Measurements from ENCODE around the gene CTNS.

Gene CTNS

DNA sequence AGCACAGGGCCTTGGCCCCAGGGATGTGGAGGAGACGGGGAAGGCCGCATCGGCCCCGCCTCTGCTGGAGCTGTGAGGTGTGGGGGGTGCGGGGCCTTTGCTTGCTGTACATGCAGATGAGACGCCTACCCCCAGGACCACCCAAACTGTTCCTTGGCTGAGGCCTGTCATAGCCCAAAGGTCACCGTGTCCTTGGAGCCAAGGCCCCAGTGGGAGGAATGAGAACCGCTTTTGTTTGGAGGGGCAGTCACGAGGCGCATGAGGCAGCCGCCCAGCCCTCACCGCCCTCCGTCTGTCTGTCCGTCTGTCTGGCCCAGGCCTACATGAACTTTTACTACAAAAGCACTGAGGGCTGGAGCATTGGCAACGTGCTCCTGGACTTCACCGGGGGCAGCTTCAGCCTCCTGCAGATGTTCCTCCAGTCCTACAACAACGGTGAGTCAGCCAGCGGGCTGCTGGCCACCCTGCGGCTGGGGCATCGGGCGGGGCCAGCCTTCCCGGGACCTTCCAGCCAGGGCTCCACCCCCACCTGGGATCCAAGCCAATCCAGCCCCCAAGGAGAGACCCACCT is 23.1 kb downstream of the CTNS start:
- no peak for DNase-seq

DNA sequence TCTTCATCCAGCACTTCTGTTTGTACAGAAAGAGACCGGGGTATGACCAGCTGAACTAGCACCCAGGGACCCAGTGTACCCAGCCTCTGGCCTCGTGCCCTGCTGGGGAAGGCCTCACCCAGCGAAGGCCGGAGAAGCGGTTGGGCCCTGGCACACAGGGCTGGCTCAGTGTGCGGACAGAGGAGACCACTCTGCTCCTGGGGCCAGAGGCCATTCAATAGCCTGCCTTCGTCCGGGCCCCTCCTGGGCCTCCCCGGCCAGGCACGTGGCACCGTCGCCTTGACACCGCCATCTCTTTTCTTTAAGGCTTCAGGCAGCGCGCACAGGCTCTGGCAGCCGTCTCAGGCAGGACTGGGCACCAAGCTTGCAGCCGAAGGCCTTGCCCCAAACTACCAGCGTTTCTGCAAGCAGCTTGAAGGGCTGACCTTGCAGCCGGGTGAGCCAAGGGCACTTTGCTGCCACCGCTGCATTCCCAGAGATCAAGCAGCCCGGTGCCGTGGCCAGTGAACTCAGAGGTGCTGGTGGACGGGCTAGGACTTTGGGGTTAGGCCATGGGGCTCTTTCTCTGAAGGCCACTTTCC is 23.8 kb downstream of the CTNS start:
- DNase-seq = no peak

DNA sequence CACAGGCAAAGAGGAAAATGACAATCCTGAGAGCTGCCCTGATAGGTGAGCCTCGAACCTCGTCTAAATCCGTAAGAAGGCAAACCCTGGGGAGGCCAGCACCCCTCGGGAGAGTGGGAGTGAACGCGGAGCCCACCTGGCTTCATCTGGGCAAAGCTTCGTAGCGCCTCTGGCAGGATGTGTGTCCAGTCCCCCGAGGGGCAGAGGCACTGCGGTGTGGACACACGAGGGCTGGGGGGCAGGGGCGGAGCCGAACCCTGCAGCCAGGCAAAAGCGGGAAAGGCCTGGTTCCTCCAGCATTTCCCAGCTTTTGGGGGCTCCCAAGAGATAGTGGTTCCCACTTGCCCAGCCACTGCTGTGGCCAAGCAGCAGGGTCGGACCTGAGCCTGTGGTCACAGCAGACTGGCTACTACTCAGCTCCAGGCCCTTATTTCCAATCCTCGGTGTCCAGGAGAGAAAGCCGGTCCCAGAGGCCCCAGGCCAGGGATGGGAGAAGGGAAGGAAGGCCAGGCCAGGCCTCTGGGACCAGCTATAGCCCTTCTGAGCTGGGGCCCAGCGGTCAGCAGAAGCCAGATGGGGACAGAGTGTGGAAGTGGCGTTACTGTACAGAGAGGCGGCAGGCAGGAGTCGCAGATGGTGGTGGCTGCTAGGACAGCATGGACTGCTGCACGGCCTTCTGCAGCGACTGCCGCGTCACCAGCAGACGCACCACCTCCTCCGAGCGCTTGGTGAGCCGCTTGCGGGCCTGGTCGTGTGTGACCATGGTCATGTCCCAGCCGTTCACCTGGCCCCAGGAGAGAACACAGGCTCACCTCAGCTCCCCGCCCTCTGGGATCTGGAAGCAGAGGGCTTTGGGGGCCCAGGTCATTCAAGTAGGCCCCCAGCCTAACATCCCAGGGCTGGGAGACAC is 26.8 kb downstream of the CTNS start:
- DNase-seq = no peak

DNA sequence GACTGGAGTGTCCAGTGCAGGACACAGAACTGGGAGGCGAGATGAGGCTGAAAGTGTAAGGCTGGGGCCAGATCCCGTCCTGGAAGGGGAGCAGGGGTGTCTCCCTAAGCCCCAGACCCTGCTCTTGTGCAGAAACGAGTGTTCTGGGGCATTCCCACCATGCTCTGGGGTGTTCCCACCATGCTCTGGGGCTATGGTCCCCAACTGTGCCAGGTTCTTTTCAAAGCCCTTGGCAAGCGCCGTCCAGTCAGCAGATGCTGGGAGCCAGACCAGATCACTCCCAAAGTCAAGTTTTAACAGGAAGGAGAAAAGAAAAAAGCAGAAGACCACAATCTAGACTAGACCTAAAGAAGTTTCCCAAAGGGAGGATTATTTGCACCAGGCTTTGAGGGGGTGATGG is 29.3 kb downstream of the CTNS start:
- no peak for DNase-seq

DNA sequence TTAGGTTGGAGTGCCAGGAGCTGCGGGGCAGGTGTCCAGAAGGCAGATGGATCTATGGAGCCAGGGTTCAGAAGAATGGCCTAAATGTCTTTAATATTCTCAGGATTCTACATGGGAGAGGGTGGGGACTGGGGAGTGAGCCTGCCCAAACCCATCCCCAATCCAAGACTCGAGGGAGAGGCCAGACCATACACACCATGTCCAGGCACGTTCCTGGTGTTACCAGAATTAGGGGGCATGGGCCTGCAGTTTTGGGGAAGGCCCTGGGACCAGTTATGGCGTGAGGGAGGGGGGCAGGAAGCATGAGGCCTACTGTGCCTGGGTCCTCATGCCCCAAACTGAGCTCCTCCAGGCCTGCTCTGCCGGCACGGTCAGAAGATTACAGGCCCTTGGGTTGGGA is 30.0 kb downstream of the CTNS start:
- DNase-seq = no peak

DNA sequence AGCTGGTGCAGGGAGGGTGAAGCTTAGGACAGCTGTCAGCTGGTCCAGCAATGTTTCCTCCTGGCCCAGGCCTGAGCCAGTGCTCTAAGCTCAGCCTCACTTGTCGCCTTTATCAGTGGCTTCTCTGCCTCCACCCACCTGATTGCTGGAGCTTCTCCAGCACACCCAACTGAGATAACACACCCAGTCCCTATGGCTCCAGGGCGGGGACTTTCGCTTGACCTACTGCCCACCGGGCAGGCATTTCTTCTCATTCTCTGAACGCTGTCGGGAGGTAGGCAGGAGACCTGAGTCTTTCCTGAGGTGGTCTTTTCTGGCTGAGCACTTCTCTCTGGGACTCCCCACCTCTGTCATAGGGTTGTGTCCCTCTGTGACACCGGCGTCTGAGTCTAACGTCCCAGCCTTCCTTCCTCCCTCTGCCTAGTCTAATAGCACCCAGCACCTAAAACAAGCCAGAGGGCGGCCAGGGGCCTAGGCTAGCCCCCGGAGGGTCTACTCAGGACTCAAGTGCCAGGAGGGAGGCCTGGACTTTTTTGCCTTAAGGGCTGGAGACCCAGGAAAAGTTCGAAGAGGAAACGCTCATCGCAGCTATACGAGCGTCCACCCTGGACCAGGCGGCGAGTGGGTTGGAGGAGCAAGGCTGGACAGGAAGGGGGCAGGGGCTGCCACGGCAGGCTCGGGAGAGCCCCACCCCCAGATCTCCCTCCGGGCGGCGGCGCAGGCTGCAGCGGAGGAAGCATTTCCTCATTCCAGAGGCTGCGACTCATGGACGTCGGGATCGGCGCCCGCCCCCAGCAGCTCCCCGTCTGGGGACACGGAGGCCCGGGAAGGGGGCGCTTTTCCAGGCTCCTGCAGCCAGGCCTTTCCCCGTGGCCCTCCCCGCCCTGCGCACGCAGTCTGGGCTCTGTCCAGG is 31.1 kb downstream of the CTNS start:
- DNase-seq = no peak

DNA sequence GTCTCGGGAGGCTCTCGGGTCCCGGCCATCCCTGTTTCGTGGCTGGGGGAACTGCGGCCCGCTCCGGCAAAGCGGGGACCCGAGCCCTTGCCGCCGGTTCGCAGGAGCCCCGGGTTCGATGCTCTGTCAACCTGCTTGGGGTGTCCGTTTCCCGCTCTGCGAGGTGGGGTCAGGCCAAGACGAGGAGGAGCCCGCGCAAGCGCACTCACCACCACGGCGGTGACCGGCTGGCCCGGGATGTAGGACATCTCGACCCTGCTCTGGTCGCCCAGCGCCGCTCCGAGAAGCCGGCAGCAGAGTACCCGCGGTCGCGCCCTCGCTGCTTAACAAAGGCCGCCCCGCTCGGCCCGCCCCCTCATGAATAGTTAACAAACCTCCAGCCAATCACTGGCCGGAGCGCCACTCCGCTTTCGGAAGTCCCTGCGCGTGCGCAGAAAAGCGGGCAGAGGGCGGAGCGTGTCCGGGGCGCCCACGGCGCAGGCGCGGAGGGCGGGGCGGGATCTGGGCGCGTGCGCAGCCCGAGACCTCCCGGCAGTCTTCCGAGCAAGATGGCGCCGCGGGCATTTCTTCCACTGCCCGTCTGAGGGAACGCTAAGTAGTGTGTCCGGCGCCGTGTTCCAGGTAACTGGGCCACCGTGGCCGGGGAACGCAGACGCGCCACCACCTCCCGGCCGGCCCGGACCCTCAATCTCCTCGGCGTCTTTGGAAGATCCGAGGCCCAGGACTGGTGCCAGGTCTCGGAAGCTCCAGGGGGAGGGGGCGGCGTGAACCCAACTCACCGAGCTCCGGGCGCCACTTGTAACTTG is 31.9 kb downstream of the CTNS start, which contains the start of the genes EMC6 and TAX1BP3:
Gene EMC6 (plus strand): TSS at position 534 of the 806 bp plus-strand sequence. CDS start 335 bp downstream, outside the sequence.
Gene TAX1BP3 (minus strand): TSS at position 300 of the 806 bp plus-strand sequence. CDS start 52 bp downstream, at position 248.
- DNase-seq = peak; percentile 94

DNA sequence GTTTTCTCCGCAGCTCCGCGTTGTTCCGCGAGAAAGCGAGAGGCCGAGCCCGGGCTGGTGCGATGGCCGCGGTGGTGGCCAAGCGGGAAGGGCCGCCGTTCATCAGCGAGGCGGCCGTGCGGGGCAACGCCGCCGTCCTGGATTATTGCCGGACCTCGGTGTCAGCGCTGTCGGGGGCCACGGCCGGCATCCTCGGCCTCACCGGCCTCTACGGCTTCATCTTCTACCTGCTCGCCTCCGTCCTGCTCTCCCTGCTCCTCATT is 32.5 kb downstream of the CTNS start:
- DNase-seq = no peak

DNA sequence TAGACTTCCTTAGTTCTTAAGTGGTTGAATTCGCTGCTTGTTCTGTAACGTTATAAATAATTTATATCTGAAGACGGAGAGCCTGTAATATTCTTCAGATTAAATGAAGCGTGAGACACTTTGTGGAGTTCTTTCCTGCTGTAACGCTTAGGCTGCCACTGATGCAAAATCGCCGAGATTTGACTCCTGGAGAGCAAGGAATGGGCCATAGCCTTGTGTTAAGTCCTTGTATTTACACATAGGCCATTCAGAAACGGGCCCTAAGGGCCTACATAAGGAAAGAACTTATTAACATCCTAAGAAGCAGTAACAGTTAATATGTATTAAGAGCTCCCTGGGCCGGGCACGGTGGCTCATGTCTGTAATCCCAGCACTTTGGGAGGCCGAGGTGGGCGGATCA is 33.0 kb downstream of the CTNS start:
- DNase-seq = no peak

DNA sequence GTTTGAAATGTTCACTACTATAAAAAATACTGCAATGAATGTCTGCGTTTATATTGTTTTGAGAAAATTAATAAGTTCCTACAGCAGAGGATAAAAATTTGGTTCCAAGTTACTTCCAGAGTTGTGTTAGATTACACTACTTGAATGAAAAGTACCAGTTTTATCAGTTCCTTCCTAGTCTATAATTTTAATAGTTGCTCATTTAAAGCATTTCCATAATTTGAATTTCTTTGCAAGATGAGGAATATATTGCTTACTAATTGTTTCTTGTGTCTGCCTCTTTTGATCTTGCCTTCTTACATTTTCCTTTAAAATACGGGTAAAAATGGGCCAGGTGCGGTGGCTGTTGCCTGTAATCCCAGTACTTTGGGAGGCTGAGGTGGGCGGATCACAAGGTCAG is 36.0 kb downstream of the CTNS start:
- DNase-seq = no peak

DNA sequence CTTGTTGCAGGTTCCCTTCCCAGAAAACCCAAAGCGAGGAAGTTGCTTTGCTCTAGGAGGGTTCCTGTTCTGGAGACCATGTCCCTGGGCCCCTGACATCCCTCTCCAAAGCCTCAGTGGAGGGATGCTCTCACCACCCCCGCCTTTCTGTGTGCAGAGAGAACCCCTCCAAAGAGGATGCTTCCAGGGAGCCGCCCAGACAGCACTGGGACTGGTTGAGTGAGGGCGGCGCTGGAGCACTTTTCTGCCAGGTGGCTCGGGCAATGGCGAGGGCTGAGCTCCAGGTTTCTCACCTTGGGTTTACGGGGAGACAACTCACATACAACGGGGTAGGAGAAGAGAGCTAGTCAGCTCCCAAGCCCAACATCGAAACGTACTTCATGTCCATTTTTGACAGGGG is 39.3 kb downstream of the CTNS start:
- no peak for DNase-seq

DNA sequence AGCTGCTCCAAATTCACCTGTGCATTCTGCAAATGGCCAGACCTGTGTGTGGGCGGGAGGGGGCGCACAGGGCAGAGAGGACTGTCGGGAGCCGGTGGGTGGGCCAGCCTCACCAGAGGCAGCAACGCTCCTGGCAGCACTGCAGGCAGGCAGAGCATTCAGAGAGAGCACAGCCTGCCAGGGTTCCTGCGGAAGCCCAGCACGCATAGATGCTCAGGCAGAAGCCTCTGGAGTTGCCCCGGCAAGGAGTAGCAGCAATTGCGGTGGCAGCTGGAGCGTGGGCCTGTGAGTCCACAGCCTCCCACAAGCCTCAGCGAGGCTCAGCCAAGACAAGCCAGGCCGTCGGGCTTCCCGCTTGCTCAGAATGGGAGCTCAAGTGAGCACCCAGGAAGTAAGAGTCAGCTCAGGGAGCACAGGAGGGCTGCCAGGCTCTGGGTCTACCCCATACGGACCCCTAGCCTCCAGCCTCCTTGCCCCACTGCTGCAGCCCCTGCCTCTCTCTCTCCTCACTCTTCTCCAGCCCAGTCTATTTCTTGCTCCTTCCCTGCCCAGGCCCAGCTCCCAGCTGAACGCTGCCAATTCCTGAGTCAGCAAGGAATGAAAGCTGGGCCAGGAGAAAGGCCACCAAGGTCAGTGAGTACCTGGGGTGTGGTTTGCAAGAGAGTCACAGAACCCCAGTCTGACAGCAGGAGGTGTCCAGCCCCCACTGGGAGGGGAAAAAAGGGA is 41.7 kb downstream of the CTNS start:
- no peak for DNase-seq

DNA sequence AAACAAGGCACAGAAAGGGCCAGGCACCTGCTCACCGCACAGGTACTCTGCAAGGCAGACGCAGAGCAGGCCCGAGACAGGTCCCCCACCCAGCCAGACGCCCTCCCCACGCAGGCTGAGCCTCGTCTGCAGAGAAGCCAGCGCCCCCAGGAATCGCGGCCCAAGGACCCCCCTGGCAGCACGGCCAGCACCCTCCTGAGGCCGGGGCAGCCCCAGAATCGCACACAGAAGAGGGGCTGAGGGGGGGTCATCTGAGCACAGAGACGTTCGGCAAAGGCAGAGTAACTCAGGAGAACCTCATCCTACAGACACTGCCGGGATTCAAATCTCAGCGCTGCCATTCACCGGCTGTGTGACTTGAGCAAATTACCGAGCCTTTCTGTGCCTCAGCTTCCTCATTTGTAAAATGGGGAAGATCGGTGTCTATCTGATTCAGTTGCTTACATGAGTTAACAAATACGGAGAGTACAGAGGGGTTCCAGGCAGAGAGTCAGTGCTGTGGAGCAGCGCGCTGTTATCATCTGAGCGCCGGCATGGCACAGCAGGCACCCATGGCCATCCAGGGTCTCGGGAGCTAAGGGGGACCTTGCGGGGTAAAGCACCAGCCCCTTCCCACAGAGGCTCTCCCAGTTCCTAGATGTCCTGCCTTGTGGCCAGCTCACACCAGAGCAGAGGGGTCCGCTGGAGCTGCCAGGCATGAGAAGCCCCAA is 42.4 kb downstream of the CTNS start:
- DNase-seq = no peak

DNA sequence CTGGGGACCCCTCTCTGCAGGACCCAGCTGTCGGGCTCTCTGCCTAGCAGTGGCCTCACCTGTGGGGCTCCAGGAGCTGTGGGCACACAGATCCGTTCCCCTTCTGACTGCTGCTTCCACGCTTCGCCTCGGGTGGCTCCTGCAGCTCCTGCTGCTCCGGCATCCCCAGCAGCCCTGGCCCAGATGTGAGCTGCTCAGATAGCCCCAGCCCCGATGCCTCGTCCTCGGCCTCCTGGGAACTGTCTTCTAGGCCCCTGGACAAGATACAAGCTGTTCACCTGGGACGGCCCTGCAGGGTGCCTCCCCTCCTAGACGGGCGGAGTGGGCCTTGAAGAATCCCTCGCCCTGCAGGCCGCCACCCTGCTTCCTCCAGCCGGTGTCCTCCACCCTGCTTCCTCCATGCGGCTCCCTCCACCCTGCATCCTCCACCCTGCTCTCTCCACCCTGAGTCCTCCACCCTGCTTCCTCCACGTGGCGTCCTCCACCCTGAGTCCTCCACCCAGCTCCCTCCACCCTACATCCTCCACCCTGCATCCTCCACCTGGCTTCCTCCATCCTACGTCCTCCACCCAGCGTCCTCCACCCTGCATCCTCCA is 43.1 kb downstream of the CTNS start:
- no peak for DNase-seq

DNA sequence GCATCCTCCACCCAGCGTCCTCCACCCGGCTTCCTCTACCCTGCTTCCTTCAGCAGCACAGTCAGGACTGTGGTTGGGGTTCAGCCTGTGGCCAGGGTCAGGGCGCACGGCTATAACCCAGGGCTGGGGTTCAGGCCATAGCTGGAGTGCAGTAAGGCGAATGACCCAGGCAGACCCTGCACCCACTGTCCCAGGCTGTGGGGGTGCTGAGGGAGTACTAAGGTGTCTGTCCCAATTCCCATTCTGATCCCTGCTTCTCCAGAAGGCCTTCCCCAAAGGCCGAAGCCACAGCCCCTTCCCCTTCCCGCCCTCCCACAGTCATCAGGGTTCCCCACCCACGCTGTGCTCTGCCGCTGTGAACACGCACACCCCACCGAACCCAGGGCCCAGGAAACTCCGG is 44.5 kb downstream of the CTNS start:
- no peak for DNase-seq

DNA sequence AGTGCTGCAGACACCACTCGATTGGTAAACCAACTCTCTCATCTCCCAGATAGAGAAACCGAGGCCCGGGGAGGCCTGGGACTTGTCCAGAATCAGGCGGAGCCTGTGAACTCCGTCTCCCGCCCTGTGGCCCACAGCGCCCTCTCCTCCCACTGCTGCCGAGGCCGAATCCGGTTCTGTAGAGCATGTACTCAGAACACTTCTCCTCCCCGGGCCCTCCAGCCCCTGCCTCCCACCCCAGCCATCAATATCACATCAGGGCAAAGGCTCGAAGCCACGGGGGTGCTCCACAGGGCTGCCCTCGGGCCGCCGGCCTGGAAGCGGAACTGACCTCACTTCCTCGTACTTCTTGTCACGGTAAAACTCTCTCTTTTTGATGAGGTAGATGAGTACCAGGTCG is 45.0 kb downstream of the CTNS start:
- no peak for DNase-seq

DNA sequence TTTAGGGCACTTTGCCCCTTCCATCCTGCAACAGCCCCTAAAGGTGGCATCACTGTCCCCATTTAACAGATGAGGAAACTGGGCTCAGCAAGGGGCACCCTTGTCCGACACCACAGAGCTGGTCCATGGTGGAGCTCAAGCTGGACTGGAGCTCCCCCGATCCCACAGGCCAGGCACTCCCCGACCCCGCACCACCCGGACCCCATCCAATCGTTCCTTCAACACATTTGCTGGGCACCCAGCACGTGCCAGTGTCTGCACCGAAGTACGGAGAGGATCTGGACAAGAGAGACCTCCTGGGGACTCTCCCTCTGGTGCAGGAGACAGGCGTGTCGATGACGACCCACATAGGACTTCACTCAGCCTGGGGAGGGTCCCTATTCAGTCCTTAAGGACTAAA is 45.5 kb downstream of the CTNS start:
- no peak for DNase-seq

DNA sequence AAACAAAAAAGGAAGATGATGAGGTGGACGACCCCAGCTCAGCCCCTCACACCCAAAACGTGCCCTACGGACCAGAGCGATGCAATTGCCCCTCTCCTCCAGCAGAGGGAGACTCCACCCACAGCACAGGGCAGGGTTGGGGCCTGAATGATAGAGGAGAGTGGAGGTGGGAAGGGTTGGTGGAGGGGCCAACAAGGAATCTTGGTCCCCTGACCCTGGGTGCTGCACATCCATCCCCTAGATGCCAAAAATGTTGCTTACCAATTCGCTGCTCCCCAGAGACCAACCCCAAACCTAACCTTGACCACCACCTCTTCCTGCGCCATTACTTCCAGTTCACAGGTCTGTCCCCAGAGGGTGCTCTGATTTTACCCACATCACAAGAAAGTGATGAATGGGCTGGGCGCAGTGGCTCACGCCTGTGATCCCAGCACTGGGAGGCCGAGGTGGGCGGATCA is 46.5 kb downstream of the CTNS start:
- peak; percentile 25 for DNase-seq

DNA sequence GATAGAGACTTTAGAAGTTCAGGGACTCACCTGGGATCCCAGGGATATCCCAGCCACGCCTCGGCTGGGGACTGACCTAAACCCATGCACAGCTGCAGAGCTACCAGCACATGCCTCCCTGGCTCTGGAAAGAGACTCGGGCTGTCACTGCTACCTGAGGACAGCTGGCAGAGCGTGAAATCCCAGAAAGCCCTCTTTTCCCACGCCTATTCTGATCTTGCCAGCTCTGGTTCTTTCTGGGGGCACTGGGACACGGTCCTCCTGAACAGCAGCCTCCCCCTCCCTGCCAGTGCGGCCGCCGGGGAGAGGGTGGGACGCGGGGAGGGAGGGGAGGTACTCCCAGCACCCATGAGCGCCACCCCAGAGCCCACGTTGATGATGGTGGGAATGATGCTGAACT is 48.6 kb downstream of the CTNS start:
- no peak for DNase-seq

DNA sequence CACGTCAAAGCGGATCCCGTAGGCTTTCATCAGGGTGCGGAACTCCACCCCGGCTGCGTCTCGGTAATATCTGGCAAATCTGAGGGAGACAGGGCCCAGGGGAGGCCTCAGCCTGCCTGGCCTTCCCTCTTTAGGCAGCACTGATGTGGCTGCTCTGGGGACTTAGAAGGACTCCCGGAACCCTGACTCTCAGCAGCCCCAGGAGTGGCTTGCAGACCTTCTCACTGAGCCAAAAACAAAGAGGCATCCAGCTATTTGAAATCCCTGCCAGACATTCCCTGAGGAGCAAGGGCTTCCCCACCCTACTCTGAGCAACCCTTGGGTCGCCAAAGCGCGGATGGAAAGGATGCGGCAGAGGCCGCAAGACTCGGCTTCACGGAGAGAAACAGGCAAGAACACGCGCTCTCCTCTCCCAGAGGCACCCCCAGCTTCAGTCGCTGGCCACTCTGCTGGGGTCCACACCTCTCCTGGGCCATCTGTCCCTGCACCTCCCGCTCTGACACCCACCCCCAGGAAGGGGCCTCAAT is 51.5 kb downstream of the CTNS start:
- no peak for DNase-seq

Data from stimulated activated naive CD4-positive, alpha-beta T cell treated with Interleukin-2 at 50 U/mL for 16 hours (primary cell).